Neuron (in vitro differentiated cells): Measurements from ENCODE around the gene WWC1.
"Not testable (repeated sequence)": the region's sequence is repeated elsewhere in the genome, so short reads cannot be mapped to it uniquely, and the experiment has no call there.

Experiments used
- H2AFZ ChIP-seq: one replicate; pipeline ENCODE4 v1.6.1; 2013; ENCODE audit warnings: low read depth, mild to moderate bottlenecking, inconsistent platforms, low read length, moderate library complexity
- H3K27me3 ChIP-seq: one replicate; pipeline ENCODE4 v1.6.1; 2013; ENCODE audit warnings: low read length; ENCODE audit not compliant: insufficient read depth
- H3K36me3 ChIP-seq: one replicate; pipeline ENCODE4 v1.6.1; 2013; ENCODE audit warnings: low read length; ENCODE audit not compliant: insufficient read depth
- H3K4me1 ChIP-seq: one replicate; pipeline ENCODE4 v1.6.1; 2013; ENCODE audit warnings: low read length; ENCODE audit not compliant: insufficient read depth
- H3K4me3 ChIP-seq: 2 replicates; pipeline ENCODE4 v1.5.1; 2013; ENCODE audit warnings: mild to moderate bottlenecking, low read length, moderate library complexity
- H3K9me3 ChIP-seq: one replicate; pipeline ENCODE4 v1.6.1; 2013; ENCODE audit warnings: low read length

Gene WWC1

DNA sequence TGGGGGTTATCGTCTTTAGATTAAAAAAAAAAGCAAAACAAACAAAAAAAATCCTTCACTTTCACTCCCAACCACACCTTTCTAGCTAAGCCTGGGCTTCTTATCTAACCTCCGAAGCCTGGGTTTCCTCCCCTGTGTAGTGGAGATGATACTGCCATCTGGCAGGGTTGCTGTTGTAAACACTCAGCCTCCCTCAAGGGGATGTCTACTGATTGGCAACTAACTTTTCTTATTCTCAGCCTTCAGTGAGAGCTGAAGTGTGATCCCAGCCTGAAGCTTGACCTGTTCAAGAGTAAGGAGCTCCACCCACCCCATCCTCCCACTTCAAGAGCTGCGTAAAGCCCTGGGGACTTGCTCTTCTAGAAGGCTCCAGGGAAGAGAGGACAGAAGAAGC lies 21.5 kb upstream of the WWC1 start:
- Histone ChIP-seq H3K36me3 (no peaks in the 10 kb centered on the region), H3K9me3 (no peaks in the 10 kb centered on the region), H2AFZ (peak overlapping the region; percentile 69), H3K27me3 (no peaks in the 10 kb centered on the region), H3K4me3 (no peak overlapping the region), H3K4me1 (peaks cover 13% of the 10 kb centered on the region)

GRCh38 chr5:168270476-168270875 lies 21.0 kb upstream of the WWC1 start:
- no peak overlapping the region for H2AFZ ChIP-seq
- H3K4me3 ChIP-seq: no peak overlapping the region
- H3K27me3 ChIP-seq: no peaks in the 10 kb centered on the region
- H3K4me1 ChIP-seq: peaks cover 16% of the 10 kb centered on the region
- no peaks in the 10 kb centered on the region for H3K9me3 ChIP-seq
- H3K36me3 ChIP-seq: no peaks in the 10 kb centered on the region

DNA sequence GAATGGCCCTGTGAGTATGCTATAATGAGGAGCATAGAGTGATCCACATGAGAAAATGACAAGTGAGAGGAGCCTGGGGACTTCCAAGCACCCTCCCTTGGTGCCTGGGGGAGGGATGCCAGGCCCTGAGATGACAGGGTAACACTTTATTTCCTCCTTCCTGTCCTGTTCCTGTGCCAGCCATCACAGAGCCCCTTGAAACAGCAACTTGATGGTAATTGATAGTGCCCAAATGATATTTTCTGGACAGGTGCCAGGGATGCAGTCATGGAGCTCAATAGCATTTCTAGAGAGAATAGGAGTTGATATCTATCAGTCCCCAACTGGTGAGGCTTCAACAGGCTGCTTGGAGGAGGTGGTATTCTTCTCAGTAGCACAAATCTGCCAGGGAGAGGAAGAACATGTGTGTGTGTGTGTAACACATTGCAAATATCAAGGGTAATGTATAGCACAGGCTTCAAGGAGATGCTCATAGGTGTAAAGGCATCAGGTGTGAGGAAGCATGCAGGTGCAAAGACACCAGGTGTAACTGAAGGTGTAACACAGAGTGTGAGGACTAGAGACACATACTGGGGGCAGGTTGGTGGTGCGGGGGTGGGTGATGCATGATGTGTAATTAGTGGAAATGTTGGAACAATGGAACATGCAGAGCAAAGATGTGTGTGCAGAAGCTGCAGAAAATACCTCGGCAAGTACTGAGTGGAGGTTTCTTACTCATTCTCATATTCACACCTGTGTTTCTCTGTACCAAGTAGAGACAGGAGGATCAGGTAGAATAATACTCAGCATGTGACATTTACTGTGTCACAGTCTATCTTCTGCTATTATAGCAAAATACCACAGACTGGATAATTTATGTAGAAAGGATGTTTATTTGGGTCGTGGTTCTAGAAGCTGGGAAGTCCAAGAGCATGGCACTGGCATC lies 18.1 kb upstream of the WWC1 start:
- Histone ChIP-seq H3K36me3 (no peaks in the 10 kb centered on the region), H3K4me3 (no peak overlapping the region), H2AFZ (no peak overlapping the region), H3K9me3 (no peaks in the 10 kb centered on the region), H3K4me1 (peaks cover 25% of the 10 kb centered on the region), H3K27me3 (no peaks in the 10 kb centered on the region)

- Histone ChIP-seq H3K4me3 (no peak overlapping the region), H3K27me3 (no peaks in the 10 kb centered on the region), H3K36me3 (no peaks in the 10 kb centered on the region), H3K4me1 (peaks cover 22% of the 10 kb centered on the region), H3K9me3 (no peaks in the 10 kb centered on the region), H2AFZ (no peak overlapping the region)
Measured at GRCh38 chr5:168274406-168274805, 17.0 kb upstream of the WWC1 start.

GRCh38 chr5:168275940-168276339 lies 15.5 kb upstream of the WWC1 start:
- Histone ChIP-seq H3K4me1 (peaks cover 13% of the 10 kb centered on the region), H3K36me3 (no peaks in the 10 kb centered on the region), H3K9me3 (no peaks in the 10 kb centered on the region), H3K27me3 (no peaks in the 10 kb centered on the region), H2AFZ (no peak overlapping the region), H3K4me3 (no peak overlapping the region)

- Histone ChIP-seq H3K4me3 (no peak overlapping the region), H2AFZ (no peak overlapping the region), H3K36me3 (no peaks in the 10 kb centered on the region), H3K27me3 (no peaks in the 10 kb centered on the region), H3K9me3 (no peaks in the 10 kb centered on the region), H3K4me1 (peaks cover 3% of the 10 kb centered on the region)
Measured at GRCh38 chr5:168282120-168282519, 9.3 kb upstream of the WWC1 start.

GRCh38 chr5:168284809-168285208 lies 6.6 kb upstream of the WWC1 start:
- Histone ChIP-seq H3K4me3 (no peak overlapping the region), H3K27me3 (no peaks in the 10 kb centered on the region), H3K9me3 (no peaks in the 10 kb centered on the region), H2AFZ (no peak overlapping the region), H3K36me3 (no peaks in the 10 kb centered on the region), H3K4me1 (peaks cover 3% of the 10 kb centered on the region)

- no peaks in the 10 kb centered on the region for H3K27me3 ChIP-seq
- H2AFZ ChIP-seq: no peak overlapping the region
- peaks cover 3% of the 10 kb centered on the region for H3K4me1 ChIP-seq
- no peaks in the 10 kb centered on the region for H3K9me3 ChIP-seq
- no peak overlapping the region for H3K4me3 ChIP-seq
- H3K36me3 ChIP-seq: no peaks in the 10 kb centered on the region
Measured at GRCh38 chr5:168285696-168286095, 5.7 kb upstream of the WWC1 start.

DNA sequence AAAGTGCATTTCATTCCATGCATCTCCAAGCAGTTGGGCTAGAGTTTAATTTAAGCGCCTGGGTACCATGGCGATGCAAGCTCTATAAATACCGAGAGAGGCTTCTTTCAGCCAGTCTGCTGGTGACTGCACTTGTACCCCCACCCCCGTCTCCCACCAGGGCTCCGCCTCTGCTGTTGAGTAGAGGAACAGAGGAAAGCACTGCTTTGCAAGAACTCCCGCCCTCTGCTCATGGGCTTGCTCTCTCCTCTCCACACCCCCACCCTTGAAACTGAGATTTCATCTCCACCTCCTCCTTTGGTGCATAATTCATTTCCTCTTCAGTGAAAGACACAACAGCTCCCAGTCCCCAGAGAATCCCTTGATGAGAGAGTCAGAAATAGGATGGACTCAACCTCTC lies 5.1 kb upstream of the WWC1 start:
- Histone ChIP-seq H3K4me1 (peaks cover 7% of the 10 kb centered on the region), H3K4me3 (no peak overlapping the region), H2AFZ (no peak overlapping the region), H3K36me3 (no peaks in the 10 kb centered on the region), H3K9me3 (no peaks in the 10 kb centered on the region), H3K27me3 (no peaks in the 10 kb centered on the region)

DNA sequence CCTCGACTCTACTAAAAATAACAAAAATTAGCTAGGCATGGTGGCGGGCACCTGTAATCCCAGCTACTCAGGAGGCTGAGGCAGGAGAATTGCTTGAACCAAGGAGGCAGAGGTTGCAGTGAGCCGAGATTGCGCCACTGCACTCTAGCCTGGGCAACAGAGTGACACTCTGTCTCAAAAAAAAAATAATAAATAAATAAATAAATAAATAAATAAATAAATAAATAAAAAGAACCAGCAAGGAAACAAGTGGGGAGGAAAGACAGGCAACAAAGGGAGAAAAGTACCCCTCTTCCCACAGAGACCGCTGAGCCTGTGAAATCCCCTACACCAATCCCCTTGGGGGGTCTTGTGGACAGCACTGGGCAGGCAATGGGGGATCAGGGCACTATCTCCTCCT lies 4.6 kb upstream of the WWC1 start:
- H3K4me1 ChIP-seq, H2AFZ ChIP-seq, H3K4me3 ChIP-seq, H3K27me3 ChIP-seq, H3K9me3 ChIP-seq, H3K36me3 ChIP-seq: not testable (repeated sequence)

DNA sequence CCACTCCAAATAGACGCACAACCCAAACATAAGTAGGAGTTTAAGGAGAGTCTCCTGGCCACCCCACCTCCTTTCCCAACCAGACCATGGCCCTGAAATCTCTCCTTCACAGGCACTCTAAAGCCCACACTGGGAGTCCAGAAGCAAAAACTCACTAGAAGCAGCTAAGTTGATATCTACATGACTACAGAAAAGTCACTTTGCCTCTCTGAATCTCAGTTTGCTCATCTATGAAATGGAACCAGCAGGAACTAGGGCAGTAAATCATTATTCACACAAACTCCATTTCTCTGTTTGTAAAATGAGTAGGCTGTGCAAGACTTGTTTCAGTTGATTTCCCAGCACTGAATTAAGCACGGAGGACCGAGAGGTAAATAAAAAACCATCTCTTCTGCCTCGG lies 4.1 kb upstream of the WWC1 start:
- H3K4me1 ChIP-seq: peaks cover 4% of the 10 kb centered on the region

GRCh38 chr5:168288349-168289245 lies 2.8 kb upstream of the WWC1 start:
- H3K4me3 ChIP-seq: no peak overlapping the region
- H3K9me3 ChIP-seq: no peaks in the 10 kb centered on the region
- peaks cover 15% of the 10 kb centered on the region for H3K4me1 ChIP-seq
- no peak overlapping the region for H2AFZ ChIP-seq
- H3K27me3 ChIP-seq: no peaks in the 10 kb centered on the region
- no peaks in the 10 kb centered on the region for H3K36me3 ChIP-seq

More for the DNA sequence above, 4.1 kb upstream of the WWC1 start:
- H3K27me3 ChIP-seq: no peaks in the 10 kb centered on the region
- H3K4me3 ChIP-seq: no peak overlapping the region
- no peaks in the 10 kb centered on the region for H3K9me3 ChIP-seq
- H3K36me3 ChIP-seq: no peaks in the 10 kb centered on the region
- no peak overlapping the region for H2AFZ ChIP-seq

DNA sequence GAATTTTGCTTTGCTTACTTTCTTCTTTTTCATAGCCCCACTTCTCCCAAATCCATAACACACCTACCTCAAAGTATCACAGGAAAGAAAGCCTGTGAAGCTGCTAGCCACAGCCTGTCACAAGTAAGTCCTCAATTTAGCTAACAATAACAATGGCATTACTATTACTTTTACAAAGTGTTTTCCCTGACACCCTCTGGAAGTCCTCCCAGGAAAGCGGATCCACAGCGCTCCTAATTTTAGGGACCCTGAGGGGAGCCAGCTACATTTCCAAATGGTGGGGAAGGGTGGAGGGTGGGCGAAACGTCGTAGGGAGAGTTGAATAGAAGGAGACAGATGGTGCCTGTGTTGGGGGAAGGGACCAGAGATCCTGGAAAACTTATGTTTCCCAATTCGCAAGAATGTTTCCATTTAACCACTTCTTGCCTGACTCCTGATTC lies 523 bp upstream of the WWC1 start:
- Histone ChIP-seq H3K4me1 (peaks cover 35% of the 10 kb centered on the region), H3K27me3 (no peaks in the 10 kb centered on the region), H3K4me3 (peak overlapping the region; percentile 76), H3K9me3 (no peaks in the 10 kb centered on the region), H3K36me3 (no peaks in the 10 kb centered on the region), H2AFZ (peak overlapping the region; percentile 74)
